HepG2 (cell line): ENCODE measurements around the gene ZNF425. TPM values are rescaled to one million over a fixed set of nuclear protein-coding genes. Genes with fewer than 3 reads are reported as not detected.

Experiments used
- AHR ChIP-seq: IDR thresholded peaks from 2 replicates; pipeline ENCODE4 v1.6.1; 2018; ENCODE audit warnings: missing genetic modification reagents, missing compliant biosample characterization
- ATRX ChIP-seq: sonication (generic); formaldehyde crosslinking; IDR thresholded peaks from 2 replicates; pipeline ENCODE4 v1.4.0; 2020; ENCODE audit warnings: missing genetic modification reagents, borderline replicate concordance
- DPF2 ChIP-seq: sonication (generic); formaldehyde crosslinking; IDR thresholded peaks from 2 replicates; pipeline ENCODE4 v1.4.0; 2020; ENCODE audit warnings: mild to moderate bottlenecking, low read depth, missing genetic modification reagents, borderline replicate concordance
- EP300 ChIP-seq, 3 experiments: sonication (generic) in 1 of 3; formaldehyde crosslinking in 1 of 3; IDR thresholded peaks; 2 replicates each; pipeline versions ENCODE4 v1.5.1 to v1.6.1; 2011 to 2020; ENCODE audit warnings: low read depth in 2 of 3, low read length in 2 of 3, borderline replicate concordance in 1 of 3, improper control_type of control experiment in 1 of 3, mild to moderate bottlenecking in 1 of 3, missing genetic modification reagents in 1 of 3, moderate library complexity in 1 of 3
- ISX ChIP-seq: sonication (generic); formaldehyde crosslinking; conservative IDR thresholded peaks from 2 replicates; pipeline ENCODE4 v1.5.0; 2020; ENCODE audit warnings: missing genetic modification reagents
- MAF1 ChIP-seq: sonication (generic); formaldehyde crosslinking; IDR thresholded peaks from 2 replicates; pipeline ENCODE4 v1.5.0; 2020; ENCODE audit warnings: missing genetic modification reagents, borderline replicate concordance
- MTA1 ChIP-seq: sonication (generic); formaldehyde crosslinking; IDR thresholded peaks from 2 replicates; pipeline ENCODE4 v1.4.0; 2020; ENCODE audit warnings: missing genetic modification reagents, mild to moderate bottlenecking, borderline replicate concordance
- NRL ChIP-seq: sonication (generic); formaldehyde crosslinking; IDR thresholded peaks from 2 replicates; pipeline ENCODE4 v1.5.0; 2020; ENCODE audit warnings: missing genetic modification reagents, mild to moderate bottlenecking, moderate library complexity, borderline replicate concordance
- SOX13 ChIP-seq, 3 experiments: fragments of 450-650 bp in 1 of 3; sonication (generic) in 1 of 3; formaldehyde crosslinking in 1 of 3; IDR thresholded peaks in 2 of 3; conservative IDR thresholded peaks in 1 of 3; 2 replicates each; pipeline versions ENCODE4 v1.5.0 to v1.6.1; 2016 to 2020; ENCODE audit warnings: antibody characterized with exemption in 1 of 3, mild to moderate bottlenecking in 1 of 3, missing compliant biosample characterization in 1 of 3, missing genetic modification reagents in 1 of 3, moderate library complexity in 1 of 3
- SUZ12 ChIP-seq: fragments of 150-350 bp; IDR thresholded peaks from 2 replicates; pipeline ENCODE4 v1.6.1; 2014; ENCODE audit warnings: low read depth, low read length
- TMF1 ChIP-seq: sonication (generic); formaldehyde crosslinking; IDR thresholded peaks from 2 replicates; pipeline ENCODE4 v1.8.1; 2022; ENCODE audit warnings: low read depth, missing genetic modification reagents
- U2AF1 ChIP-seq: fragments of 200-400 bp; formaldehyde crosslinking; optimal IDR thresholded peaks from 2 replicates; pipeline ENCODE3; 2017; ENCODE audit warnings: mild to moderate bottlenecking, low read depth, low read length
- ZFP36 ChIP-seq: fragments of 150-350 bp; IDR thresholded peaks from 2 replicates; pipeline ENCODE4 v1.6.1; 2018; ENCODE audit warnings: borderline replicate concordance, low read length, low read depth; ENCODE audit not compliant: partially characterized antibody
- ZFY ChIP-seq: sonication (generic); formaldehyde crosslinking; IDR thresholded peaks from 2 replicates; pipeline ENCODE4 v1.4.0; 2020; ENCODE audit warnings: missing genetic modification reagents
- ZNF142 ChIP-seq: sonication (generic); formaldehyde crosslinking; IDR thresholded peaks from 2 replicates; pipeline ENCODE4 v1.4.0; 2020; ENCODE audit warnings: missing genetic modification reagents
- ZNF3 ChIP-seq: IDR thresholded peaks from 2 replicates; pipeline ENCODE4 v1.7.0; 2017; ENCODE audit warnings: inconsistent platforms
- ZNF597 ChIP-seq: sonication (generic); formaldehyde crosslinking; IDR thresholded peaks from 2 replicates; pipeline ENCODE4 v1.5.0; 2020; ENCODE audit warnings: missing genetic modification reagents
- ZNF607 ChIP-seq: sonication (generic); formaldehyde crosslinking; IDR thresholded peaks from 2 replicates; pipeline ENCODE4 v1.5.1; 2020; ENCODE audit warnings: missing genetic modification reagents, mild to moderate bottlenecking, borderline replicate concordance
- ZNF709 ChIP-seq: sonication (generic); formaldehyde crosslinking; IDR thresholded peaks from 2 replicates; pipeline ENCODE4 v1.5.0; 2020; ENCODE audit warnings: mild to moderate bottlenecking, missing genetic modification reagents
- ZNF747 ChIP-seq: sonication (generic); formaldehyde crosslinking; IDR thresholded peaks from 2 replicates; pipeline ENCODE4 v1.8.1; 2023; ENCODE audit warnings: missing genetic modification reagents, mild to moderate bottlenecking, borderline replicate concordance
- ZNF749 ChIP-seq: sonication (generic); formaldehyde crosslinking; IDR thresholded peaks from 2 replicates; pipeline ENCODE4 v1.8.0; 2022; ENCODE audit warnings: mild to moderate bottlenecking, missing genetic modification reagents, moderate library complexity, borderline replicate concordance
- polyA plus RNA-seq, 8 experiments: library from polyadenylated mRNA; depleted of rRNA in 3 of 8; stranded (reverse) in 7 of 8; unstranded in 1 of 8; fragments of >200 nt; fragmentation: Illumina TruSeq in 4 of 8; extraction: Trizol in 4 of 8; gene quantifications; 2 replicates each; pipeline versions ENCODE4 v1.2.1 to v1.2.3, GENCODE V29; 2011 to 2016; ENCODE audit warnings: low read depth in 4 of 8, missing spikeins in 1 of 8, mixed read lengths in 1 of 8; ENCODE audit not compliant: insufficient read depth in 1 of 8
- total RNA-seq, 5 experiments: library from RNA; depleted of rRNA; stranded (reverse); fragments of >200 nt; fragmentation: Illumina TruSeq; extraction: Trizol; gene quantifications; 2 replicates each; pipeline ENCODE4 v1.2.3, GENCODE V29; 2016; ENCODE audit warnings: low read depth in 1 of 5

The ZNF425 gene
- total and polyA plus RNA-seq, 2 of the 13 experiments (the other 11 are each of a cell fraction or from before 2014, with no cell fraction given) = 0.51 to 1.1 TPM

GRCh38 chr7:149090397-149091195 lies 35.5 kb downstream of the ZNF425 start, which contains the start of gene ZNF786 (continued):
- TF ChIP-seq EP300 (IDR thresholded peaks at IDR 0.05; ENCODE audit: low read depth in 2 of 2, low read length in 2 of 2) (0 out of 4 replicates have a peak, but pooled peaks of 1 of the 2 experiments have one; percentile 6), EP300 (CRISPR knock-in tag; IDR thresholded peaks at IDR 0.05; ENCODE audit: borderline replicate concordance) (no peak; the same call in 1 of the 2 replicates), ZNF142 (CRISPR knock-in tag) (peak; percentile 23; the same call in 1 of the 2 replicates), ZNF747 (CRISPR knock-in tag) (peak; percentile 86), ZNF709 (CRISPR knock-in tag) (peak; percentile 73; the same call in 1 of the 2 replicates), MAF1 (CRISPR knock-in tag) (no peak), ZNF749 (CRISPR knock-in tag) (no peak), ATRX (CRISPR knock-in tag) (no peak), SUZ12 (peak; percentile 56; the same call in 1 of the 2 replicates), NRL (CRISPR knock-in tag) (peak; percentile 81; the same call in 1 of the 2 replicates), ZFY (CRISPR knock-in tag) (peak; percentile 97), AHR (CRISPR knock-in tag) (no peak), ZFP36 (no peak), MTA1 (CRISPR knock-in tag) (peak; percentile 92; the same call in 1 of the 2 replicates), U2AF1 (no peak), TMF1 (CRISPR knock-in tag) (peak; percentile 72), ZNF3 (CRISPR knock-in tag) (no peak), ZNF607 (CRISPR knock-in tag) (no peak), SOX13 (IDR thresholded peaks at IDR 0.05) (no peak; the same call in 1 of the 2 replicates), SOX13 (CRISPR knock-in tag; conservative IDR thresholded peaks at IDR 0.05 in 1 of 2, IDR thresholded peaks at IDR 0.05 in 1 of 2) (no peak), DPF2 (CRISPR knock-in tag) (no peak), ISX (CRISPR knock-in tag) (no peak), ZNF597 (CRISPR knock-in tag) (no peak)
